Activated CD4-positive, alpha-beta T cell treated with anti-CD3 and anti-CD28 coated beads for 1 hour (primary cell): ENCODE measurements around the gene ARID4B.

Source experiments
- DNase-seq: peaks from one replicate; pipeline ENCODE4 v3.0.0-alpha.2; 2020

ARID4B gene

GRCh38 chr1:235124111-235124510, 203.9 kb downstream of the ARID4B start:
- no peak for DNase-seq

DNA sequence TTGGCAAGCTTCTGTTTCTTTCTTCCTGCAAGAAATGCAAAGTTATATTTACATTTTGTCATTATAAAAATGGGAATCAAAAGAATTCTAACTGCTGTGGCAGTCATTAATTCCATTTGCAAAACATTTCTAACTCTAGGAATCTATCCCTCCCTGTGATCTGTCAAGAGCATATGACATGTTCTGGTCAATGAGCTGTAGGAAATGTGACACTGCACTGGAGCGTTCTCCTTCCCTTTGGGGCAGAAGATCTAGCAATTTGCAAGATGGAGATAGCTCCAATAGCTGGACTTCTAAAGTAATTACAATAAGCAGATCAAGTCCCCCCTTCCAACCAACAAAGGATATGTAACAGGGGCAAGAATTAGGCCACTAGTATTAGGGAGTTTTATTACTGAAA, 205.6 kb downstream of the ARID4B start:
- no peak for DNase-seq
